ENCODE data around the gene FJX1.
A peak's percentile ranks its signal among the peaks of the same experiment; 100 is the strongest.
"Not testable (repeated sequence)": the region's sequence is repeated elsewhere in the genome, so short reads cannot be mapped to it uniquely, and the experiment has no call there.

FJX1 gene

DNA sequence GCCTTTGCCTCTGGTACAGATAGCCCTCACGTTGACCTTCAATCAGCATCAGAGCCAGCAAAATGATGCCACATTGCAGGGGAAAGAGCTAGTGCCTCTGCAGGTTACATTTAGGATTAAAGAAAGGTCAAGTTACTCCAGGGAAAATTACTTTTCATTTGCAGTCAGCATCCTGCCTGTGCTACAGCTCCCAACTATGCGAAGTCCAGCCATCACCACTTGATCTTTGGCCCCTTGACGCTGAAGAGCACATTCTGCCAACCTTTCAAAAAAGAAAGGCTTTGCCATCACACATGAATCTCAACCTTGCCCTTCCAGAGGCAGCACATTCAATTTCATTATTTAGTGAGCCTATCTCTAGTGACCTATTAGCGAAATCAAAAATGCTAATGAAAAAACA lies 11.3 kb downstream of the FJX1 start:
- intact Hi-C loops (cut with DNase I): no loop called here
- DNase-seq: no peak

DNA sequence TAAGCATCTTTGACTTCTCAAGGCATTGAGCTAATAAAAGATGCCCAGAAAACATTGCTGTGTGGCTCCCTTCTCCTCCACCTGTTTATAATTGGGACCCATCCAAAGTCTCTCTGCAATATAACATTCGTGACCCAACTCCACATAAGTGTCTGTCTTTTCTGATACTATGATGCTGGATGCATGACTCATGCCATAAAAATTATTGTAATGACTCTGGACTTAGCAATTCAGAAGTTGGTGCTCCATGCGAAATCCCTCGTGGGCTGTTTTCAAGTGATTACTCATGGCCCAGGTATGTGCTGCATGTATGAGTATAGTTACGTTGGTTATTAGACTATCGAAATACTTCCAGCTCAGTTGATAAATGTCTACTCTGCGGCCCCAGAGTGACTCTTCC lies 11.7 kb downstream of the FJX1 start:
- no peak for DNase-seq
- intact Hi-C loops (cut with DNase I): no loop called here

- DNase-seq: no peak
- intact Hi-C loops (cut with DNase I): no loop called here
These were observed 13.6 kb downstream of the FJX1 start for GRCh38 chr11:35631891-35632290.

GRCh38 chr11:35632301-35632700 lies 14.0 kb downstream of the FJX1 start:
- DNase-seq: no peak
- intact Hi-C loops (cut with DNase I): no loop called here

DNA sequence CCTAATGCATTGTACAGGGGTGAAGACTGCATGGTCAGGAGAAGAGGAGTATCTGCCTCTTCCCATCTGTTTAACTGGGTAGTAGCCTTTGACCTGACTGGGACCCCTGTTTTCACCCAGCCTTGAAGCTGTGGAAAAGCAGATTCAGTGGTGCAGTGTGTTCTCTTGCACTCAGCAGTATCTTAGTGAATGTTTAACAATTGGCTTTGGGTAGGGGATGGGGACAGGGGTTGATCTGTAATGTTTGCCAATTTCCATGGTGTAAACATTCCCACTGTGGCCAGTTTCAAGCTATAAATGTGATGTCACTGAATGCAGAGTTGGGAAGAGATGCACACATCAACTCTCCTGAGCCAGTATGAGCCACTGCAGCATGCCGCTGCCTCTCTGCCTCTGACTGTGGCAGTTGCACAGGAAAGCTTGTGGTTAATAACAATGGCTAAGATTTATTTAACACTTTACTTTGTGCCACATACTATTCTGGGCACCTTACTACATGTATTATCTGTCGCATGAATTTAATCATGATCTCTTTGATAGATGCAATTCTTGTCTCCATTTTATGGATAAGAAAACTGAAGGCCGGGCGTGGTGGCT lies 15.7 kb downstream of the FJX1 start:
- no peak for DNase-seq
- intact Hi-C loops (cut with DNase I): no loop called here

- no peak for DNase-seq
- intact Hi-C loops (cut with DNase I): no loop called here
These were observed 17.7 kb downstream of the FJX1 start for GRCh38 chr11:35635933-35636332.

- DNase-seq: no peak
- intact Hi-C loops (cut with DNase I): no loop called here
These were observed 21.4 kb downstream of the FJX1 start for GRCh38 chr11:35639591-35640179.

- intact Hi-C loops (cut with DNase I): no loop called here
- no peak for DNase-seq
These were observed 23.1 kb downstream of the FJX1 start for GRCh38 chr11:35641171-35641897.

GRCh38 chr11:35641964-35642363 lies 23.7 kb downstream of the FJX1 start:
- DNase-seq: no peak
- intact Hi-C loops (cut with DNase I): no loop called here

DNA sequence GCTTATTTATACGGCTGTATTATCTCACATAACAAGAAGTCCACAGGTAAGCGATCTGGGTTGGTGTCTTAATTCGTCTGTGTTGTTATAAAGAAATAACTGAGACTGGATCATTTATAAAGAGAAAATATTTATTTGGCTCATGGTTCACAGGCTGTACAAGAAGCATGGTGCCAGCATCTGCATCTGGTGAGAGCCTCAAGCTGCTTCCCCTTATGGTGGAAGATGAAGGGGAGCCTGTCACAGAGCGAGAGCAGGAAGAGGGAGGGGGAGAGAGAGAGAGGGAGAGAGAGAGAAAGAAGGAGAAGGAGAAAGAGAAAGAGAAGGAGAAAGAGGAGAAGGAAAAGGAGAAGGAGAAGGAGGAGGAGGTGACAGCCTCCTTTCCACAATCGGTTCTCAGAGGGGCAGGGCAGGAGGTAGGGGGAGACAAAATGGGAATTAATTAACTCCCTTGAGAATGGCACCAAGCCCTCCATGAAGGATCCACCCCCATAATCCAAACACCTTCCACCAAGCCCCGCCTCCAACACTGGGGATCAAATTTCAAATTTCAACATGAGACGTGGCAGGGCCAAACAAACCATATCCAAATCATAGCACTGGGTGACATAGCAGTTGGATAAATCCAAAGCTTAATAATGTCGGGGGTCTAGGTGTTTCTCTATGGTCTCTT lies 29.3 kb downstream of the FJX1 start:
- intact Hi-C loops (cut with DNase I): no loop called here
- no peak for DNase-seq

DNA sequence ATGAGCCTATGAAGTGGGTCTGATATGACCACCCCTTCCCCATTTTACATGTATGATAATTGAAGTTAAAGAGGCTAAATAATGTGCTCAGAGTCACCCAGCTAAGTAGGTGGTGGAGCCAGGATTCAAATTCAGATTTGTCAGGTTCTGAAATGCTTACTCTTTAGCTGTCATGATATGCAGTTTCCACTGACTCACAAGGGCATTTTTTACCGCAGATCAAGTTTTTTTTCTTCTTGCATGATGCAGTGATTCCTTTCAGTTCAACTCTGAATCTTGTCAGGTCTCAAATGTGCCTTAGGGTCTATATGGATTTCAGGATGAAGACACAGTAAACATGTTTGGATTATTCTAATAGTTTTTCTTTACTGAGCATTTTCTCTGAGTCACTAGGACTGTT lies 31.7 kb downstream of the FJX1 start:
- intact Hi-C loops (cut with DNase I): no loop called here
- DNase-seq: no peak

- no peak for DNase-seq
- intact Hi-C loops (cut with DNase I): no loop called here
These were observed 32.2 kb downstream of the FJX1 start for GRCh38 chr11:35650467-35650866.

GRCh38 chr11:35651263-35651662 lies 33.0 kb downstream of the FJX1 start:
- intact Hi-C loops (cut with DNase I): no loop called here
- DNase-seq: no peak

- intact Hi-C loops (cut with DNase I); DNase-seq: not testable (repeated sequence)
These were observed 34.5 kb downstream of the FJX1 start for GRCh38 chr11:35652786-35653185.

DNA sequence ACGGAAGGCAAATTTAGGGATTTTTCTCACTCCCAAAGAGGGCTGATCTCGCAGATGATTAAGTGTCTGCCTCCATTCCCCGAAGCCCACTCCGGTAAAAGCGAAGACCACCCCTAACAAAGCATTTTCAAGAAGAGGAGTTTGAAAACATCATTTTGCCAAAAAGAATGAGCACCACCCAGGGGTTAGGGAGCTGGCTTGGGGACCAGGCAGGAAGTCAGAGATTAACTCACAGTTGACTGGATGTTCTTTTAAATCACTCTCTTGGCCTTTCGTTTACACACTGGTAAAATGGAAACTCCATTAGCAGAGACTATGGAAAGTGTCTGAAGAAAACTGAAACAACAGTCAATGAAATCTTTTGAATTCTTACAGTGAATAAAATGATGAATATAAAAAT lies 36.5 kb downstream of the FJX1 start:
- intact Hi-C loops (cut with DNase I): no loop called here

DNA sequence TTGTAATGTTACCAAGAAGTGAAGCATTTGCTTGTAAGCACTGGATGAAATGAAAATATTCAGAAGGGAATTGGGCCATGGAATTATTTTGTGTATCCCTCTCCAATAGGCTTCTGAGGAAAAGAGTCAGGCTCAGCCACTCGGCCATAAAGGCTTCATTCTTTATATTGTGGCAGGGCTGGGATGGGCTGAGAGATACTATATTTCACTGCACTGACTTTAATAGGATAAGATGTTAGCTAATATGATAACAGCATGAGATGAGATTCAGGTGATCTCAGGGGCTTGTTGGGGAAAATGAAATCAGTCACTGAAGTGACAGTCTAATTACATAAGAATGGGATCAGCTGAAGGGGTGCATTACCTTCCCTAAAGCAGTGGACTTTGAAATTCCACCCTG lies 37.0 kb downstream of the FJX1 start:
- intact Hi-C loops (cut with DNase I): no loop called here

More for the DNA sequence above, 36.5 kb downstream of the FJX1 start:
- DNase-seq: no peak

GRCh38 chr11:35655856-35656255 lies 37.6 kb downstream of the FJX1 start:
- intact Hi-C loops (cut with DNase I): no loop called here
- DNase-seq: no peak

More for the DNA sequence above, 37.0 kb downstream of the FJX1 start:
- no peak for DNase-seq

DNA sequence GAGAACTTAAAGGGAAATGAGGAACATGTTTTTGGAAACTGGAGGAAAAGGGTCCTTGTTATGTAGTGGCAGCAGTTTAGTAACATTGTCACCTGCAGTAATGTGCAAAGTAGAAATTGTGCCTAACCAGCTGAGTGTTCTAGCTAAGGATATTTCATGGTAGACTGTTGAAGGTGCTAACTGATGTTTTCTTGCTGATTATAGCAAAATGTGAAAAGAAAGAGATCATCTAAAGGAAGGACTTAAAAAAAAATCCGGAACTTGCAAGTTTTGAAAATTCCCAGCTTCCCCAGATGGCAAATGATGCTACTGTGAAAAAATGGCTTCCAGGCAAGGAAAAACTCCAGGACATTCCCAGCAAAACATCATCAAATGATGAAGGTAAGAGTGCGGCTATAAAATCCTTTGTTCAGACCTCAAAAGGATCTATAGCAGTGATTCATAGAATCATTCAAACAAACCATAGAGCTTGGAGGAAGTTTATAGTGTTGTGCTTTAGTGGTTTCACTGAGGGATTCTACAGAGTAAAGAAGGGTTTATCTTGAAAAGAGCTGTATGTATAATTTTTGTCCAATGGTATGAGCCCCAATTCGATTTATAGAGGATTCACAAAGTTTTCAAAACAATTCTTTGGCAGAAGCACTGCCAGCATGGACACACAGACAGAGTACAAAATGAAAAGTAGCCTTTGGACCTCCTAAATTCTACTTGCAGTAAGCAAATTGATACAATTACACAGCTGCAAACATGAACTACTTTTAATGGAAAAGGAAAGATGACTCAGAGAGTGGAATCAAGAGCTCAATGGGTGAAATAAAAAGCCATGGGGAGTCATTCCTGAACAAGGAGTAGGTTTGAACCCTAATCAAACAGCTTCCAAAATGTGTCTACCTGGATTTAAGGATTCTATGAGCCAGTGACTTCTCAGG lies 40.0 kb downstream of the FJX1 start:
- DNase-seq: no peak
- intact Hi-C loops (cut with DNase I): no loop called here

DNA sequence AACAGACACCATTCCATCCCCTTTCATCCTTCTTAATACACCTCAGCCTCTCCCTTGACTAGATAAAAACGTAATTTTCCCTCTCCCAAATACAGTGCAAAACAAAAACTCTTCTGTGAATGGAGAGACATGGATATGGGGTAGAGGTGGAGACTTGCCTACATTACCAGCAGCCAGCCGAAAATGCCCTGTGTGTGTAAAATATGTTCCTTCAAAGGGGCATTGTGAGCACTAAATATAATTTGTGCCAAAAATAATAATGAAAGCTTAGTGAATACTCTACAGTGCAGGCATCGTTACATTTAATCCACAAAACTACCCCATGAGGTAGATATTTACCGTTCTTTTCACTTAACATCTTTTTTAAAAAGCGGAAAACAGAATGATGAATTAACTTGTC lies 43.3 kb downstream of the FJX1 start:
- DNase-seq: no peak

DNA sequence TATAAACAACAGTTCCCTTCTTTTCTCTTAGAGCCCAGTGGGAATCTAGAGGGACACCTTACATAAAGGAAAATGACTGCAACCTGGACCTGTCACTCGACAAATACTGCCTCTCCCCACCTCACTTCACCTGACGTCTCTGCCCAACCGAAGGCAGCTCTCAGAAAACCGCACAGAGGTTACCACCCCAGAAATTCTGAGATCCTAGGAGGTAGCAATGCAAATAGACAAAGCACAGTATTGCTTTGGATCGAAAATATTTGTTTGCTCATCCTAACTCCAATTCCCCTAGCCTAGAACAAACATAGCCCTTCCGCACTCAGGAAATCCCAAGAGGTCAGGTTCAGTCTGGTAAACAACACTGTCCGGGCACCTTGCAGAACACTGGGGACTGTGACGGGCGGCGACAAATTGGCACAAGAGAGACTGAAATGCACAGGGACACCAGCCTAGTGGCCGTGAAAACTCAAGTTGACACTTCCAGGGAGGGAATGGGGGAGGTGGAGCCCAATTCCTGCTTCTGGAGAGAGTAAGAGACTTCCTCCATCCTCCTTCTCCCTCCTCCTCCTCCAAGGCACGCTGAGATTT lies 43.9 kb downstream of the FJX1 start:
- DNase-seq: peak in 1 of 10 donors; percentile 6
- intact Hi-C loops (cut with DNase I): loop anchor here (1.0 to 5.0 kb wide), 2 partner anchors 44 to 160 kb away; partner anchors contain the start of gene FJX1

More for the DNA sequence above, 43.3 kb downstream of the FJX1 start:
- intact Hi-C loops (cut with DNase I): loop anchor here (5.0 kb wide), 1 partner anchor 161 kb away; no protein-coding TSS in a partner anchor

Data from posterior cingulate gyrus (tissue), 11 donors.